Measurements from ENCODE around the gene FLYWCH2.

FLYWCH2 gene

GRCh38 chr16:2852003-2852730 lies 30.8 kb upstream of the FLYWCH2 start:
- DNase-seq, result no peak
- intact Hi-C loops (cut with DNase I), result no loop called here

- intact Hi-C loops (cut with DNase I), result no loop called here
- DNase-seq, result no peak
These were observed 30.1 kb upstream of the FLYWCH2 start for GRCh38 chr16:2852731-2853507.

- intact Hi-C loops (cut with DNase I), result no loop called here
- no peak for DNase-seq
These were observed 29.4 kb upstream of the FLYWCH2 start for GRCh38 chr16:2853531-2854073.

GRCh38 chr16:2854700-2855309 lies 28.2 kb upstream of the FLYWCH2 start:
- DNase-seq, result no peak
- intact Hi-C loops (cut with DNase I), result no loop called here

GRCh38 chr16:2855536-2855935 lies 27.5 kb upstream of the FLYWCH2 start:
- intact Hi-C loops (cut with DNase I), result no loop called here
- no peak for DNase-seq

- no peak for DNase-seq
- intact Hi-C loops (cut with DNase I), result no loop called here
These were observed 26.8 kb upstream of the FLYWCH2 start for GRCh38 chr16:2856061-2856670.

- DNase-seq, result no peak
- intact Hi-C loops (cut with DNase I), result no loop called here
These were observed 26.1 kb upstream of the FLYWCH2 start for GRCh38 chr16:2856686-2857450.

- peak in 3 of 42 donors; percentile 16 to 48 (median 27) for DNase-seq
- intact Hi-C loops (cut with DNase I), result no loop called here
These were observed 25.4 kb upstream of the FLYWCH2 start, which contains the start of gene PRSS22 for GRCh38 chr16:2857451-2858244. TSS of gene PRSS22 (minus strand) at chr16:2858170. CDS start at chr16:2858104, 66 bp downstream.

- peak in 1 of 42 donors; percentile 22 for DNase-seq
These were observed 24.6 kb upstream of the FLYWCH2 start for GRCh38 chr16:2858245-2859025.

GRCh38 chr16:2859686-2860265 lies 23.2 kb upstream of the FLYWCH2 start:
- no peak for DNase-seq
- intact Hi-C loops (cut with DNase I), result loop anchor here (10.0 kb wide), 1 partner anchor 75 kb away; the partner anchor contains the start of gene PRSS33

More at GRCh38 chr16:2858245-2859025, 24.6 kb upstream of the FLYWCH2 start:
- intact Hi-C loops (cut with DNase I), result no loop called here

- peak in 1 of 42 donors; percentile 24 for DNase-seq
- intact Hi-C loops (cut with DNase I), result loop anchor here (10.0 kb wide), 1 partner anchor 76 kb away; the partner anchor contains the start of gene PRSS33
These were observed 22.0 kb upstream of the FLYWCH2 start for GRCh38 chr16:2860826-2861567.

- DNase-seq, result no peak
- intact Hi-C loops (cut with DNase I), result loop anchor here (10.0 kb wide), 1 partner anchor 81 kb away; the partner anchor contains the start of gene PRSS33
These were observed 17.4 kb upstream of the FLYWCH2 start for GRCh38 chr16:2865651-2866050.

- intact Hi-C loops (cut with DNase I), result loop anchor here (10.0 kb wide), 1 partner anchor 82 kb away; the partner anchor contains the start of gene PRSS33
- DNase-seq, result peak in 1 of 42 donors; percentile 10
These were observed 16.6 kb upstream of the FLYWCH2 start for GRCh38 chr16:2866431-2866830.

GRCh38 chr16:2867661-2867986 lies 15.4 kb upstream of the FLYWCH2 start:
- intact Hi-C loops (cut with DNase I), result loop anchor here (10.0 kb wide), 1 partner anchor 83 kb away; the partner anchor contains the start of gene PRSS33
- DNase-seq, result no peak

- intact Hi-C loops (cut with DNase I), result loop anchor here (10.0 kb wide), 1 partner anchor 83 kb away; the partner anchor contains the start of gene PRSS33
- peak; percentile 88 to 98 (median 94) for DNase-seq
These were observed 14.8 kb upstream of the FLYWCH2 start for GRCh38 chr16:2867987-2868789.

Data from head of caudate nucleus (tissue), 42 donors.